HT-29 (cell line): ENCODE measurements around the gene ASL. TPM values are rescaled to one million over a fixed set of nuclear protein-coding genes. Genes with fewer than 3 reads are reported as not detected.
A peak's percentile ranks its signal among the peaks of the same experiment; 100 is the strongest.
"Not testable (repeated sequence)": the region's sequence is repeated elsewhere in the genome, so short reads cannot be mapped to it uniquely, and the experiment has no call there.

ENCODE experiments used
- DNase-seq: peaks from one replicate; pipeline ENCODE4 v3.0.0-alpha.2; 2015; ENCODE audit warnings: low spot score
- total RNA-seq: library from RNA; depleted of rRNA; stranded (reverse); fragments of >200 nt; shearing (Covaris generic); gene quantifications from 2 replicates; pipeline ENCODE4 v1.2.3, GENCODE V29; 2014; rRNA removed

ASL gene
- total RNA-seq: 173 TPM in 2 replicates

GRCh38 chr7:66075590-66076461, at the start of gene ASL:
ASL (plus strand) TSS chr7:66075819; CDS start chr7:66076082, 263 bp downstream.
- peak; percentile 98 for DNase-seq

GRCh38 chr7:66028342-66028741, 47.3 kb upstream of the ASL start:
- DNase-seq: not testable (repeated sequence)

- no peak for DNase-seq
Observed at GRCh38 chr7:66033471-66034385, 41.9 kb upstream of the ASL start.

- DNase-seq: not testable (repeated sequence)
Observed at GRCh38 chr7:66034436-66035010, 41.1 kb upstream of the ASL start.

GRCh38 chr7:66036382-66036781, 39.2 kb upstream of the ASL start:
- DNase-seq: no peak

- no peak for DNase-seq
Observed at GRCh38 chr7:66036788-66037187, 38.8 kb upstream of the ASL start.

- DNase-seq: no peak
Observed at GRCh38 chr7:66039094-66039670, 36.4 kb upstream of the ASL start.

- peak; percentile 85 for DNase-seq
Observed at GRCh38 chr7:66043681-66044497, 31.7 kb upstream of the ASL start.

- not testable (repeated sequence) for DNase-seq
Observed at GRCh38 chr7:66044498-66044854, 31.1 kb upstream of the ASL start.

- DNase-seq: no peak
Observed at GRCh38 chr7:66047426-66047825, 28.2 kb upstream of the ASL start.

GRCh38 chr7:66049886-66050285, 25.7 kb upstream of the ASL start:
- not testable (repeated sequence) for DNase-seq

GRCh38 chr7:66050337-66050957, 25.2 kb upstream of the ASL start:
- no peak for DNase-seq

- DNase-seq: peak; percentile 53
Observed at GRCh38 chr7:66050990-66051448, 24.6 kb upstream of the ASL start.

GRCh38 chr7:66052447-66052846, 23.2 kb upstream of the ASL start:
- no peak for DNase-seq

- DNase-seq: no peak
Observed at GRCh38 chr7:66054063-66054462, 21.6 kb upstream of the ASL start.

- DNase-seq: no peak
Observed at GRCh38 chr7:66055321-66055956, 20.2 kb upstream of the ASL start.

- no peak for DNase-seq
Observed at GRCh38 chr7:66060796-66061195, 14.8 kb upstream of the ASL start.

- DNase-seq: no peak
Observed at GRCh38 chr7:66069732-66070131, 5.9 kb upstream of the ASL start.

GRCh38 chr7:66070222-66070621, 5.4 kb upstream of the ASL start:
- no peak for DNase-seq

- not testable (repeated sequence) for DNase-seq
Observed at GRCh38 chr7:66072208-66072607, 3.4 kb upstream of the ASL start.
